Measurements from ENCODE around the gene PTX4.

- TF ChIP-seq GATA2 (IDR thresholded peaks at IDR 0.05; ENCODE audit: low read depth, low read length) (no peak), GATA3 (IDR thresholded peaks at IDR 0.05; ENCODE audit: low read depth, low read length) (no peak)
Measured at GRCh38 chr16:1466968-1467521, 21.7 kb downstream of the PTX4 start.
